Nephron (organoid): ENCODE results near the gene SLC9A3.

Experiments
- H3K27ac Mint-ChIP-seq, 3 experiments: 2 replicates each; pipeline ENCODE4 v1.8.0; 2020; ENCODE audit warnings: mixed read lengths in 3 of 3, mild to moderate bottlenecking in 2 of 3, moderate library complexity in 1 of 3
- H3K27me3 Mint-ChIP-seq: 2 replicates; pipeline ENCODE4 v1.8.0; 2021; ENCODE audit warnings: low read depth, mild to moderate bottlenecking, moderate library complexity, mixed read lengths
- H3K36me3 Mint-ChIP-seq: 2 replicates; pipeline ENCODE4 v1.8.0; 2020; ENCODE audit warnings: low read depth, mixed read lengths
- H3K4me1 Mint-ChIP-seq: 2 replicates; pipeline ENCODE4 v1.8.0; 2020; ENCODE audit warnings: mixed read lengths
- H3K4me3 Mint-ChIP-seq, 3 experiments: 2 replicates each; pipeline ENCODE4 v1.8.0; 2020; ENCODE audit warnings: mild to moderate bottlenecking in 3 of 3, mixed read lengths in 3 of 3, moderate library complexity in 2 of 3
- H3K9me3 Mint-ChIP-seq: 2 replicates; pipeline ENCODE4 v1.8.0; 2020; ENCODE audit warnings: mixed read lengths
- TF ChIP-seq, protein P1 (sequence below), 3 experiments: fragments of 200-600 bp; sonication (generic); IDR thresholded peaks; one replicate each; pipeline ENCODE4 v1.5.0; 2021; ENCODE audit warnings: antibody characterized with exemption in 3 of 3; ENCODE audit not compliant: unreplicated experiment in 3 of 3

The SLC9A3 gene

GRCh38 chr5:515273-515836 lies 8.9 kb downstream of the SLC9A3 start:
- Mint-ChIP-seq H3K27me3 (peaks cover 57% of the 10 kb centered on the region), H3K27ac (no peak overlapping the region), H3K4me3 (no peak overlapping the region), H3K9me3 (peaks cover 3% of the 10 kb centered on the region), H3K4me1 (no peaks in the 10 kb centered on the region), H3K36me3 (no peaks in the 10 kb centered on the region)
- TF ChIP-seq, protein P1, sequence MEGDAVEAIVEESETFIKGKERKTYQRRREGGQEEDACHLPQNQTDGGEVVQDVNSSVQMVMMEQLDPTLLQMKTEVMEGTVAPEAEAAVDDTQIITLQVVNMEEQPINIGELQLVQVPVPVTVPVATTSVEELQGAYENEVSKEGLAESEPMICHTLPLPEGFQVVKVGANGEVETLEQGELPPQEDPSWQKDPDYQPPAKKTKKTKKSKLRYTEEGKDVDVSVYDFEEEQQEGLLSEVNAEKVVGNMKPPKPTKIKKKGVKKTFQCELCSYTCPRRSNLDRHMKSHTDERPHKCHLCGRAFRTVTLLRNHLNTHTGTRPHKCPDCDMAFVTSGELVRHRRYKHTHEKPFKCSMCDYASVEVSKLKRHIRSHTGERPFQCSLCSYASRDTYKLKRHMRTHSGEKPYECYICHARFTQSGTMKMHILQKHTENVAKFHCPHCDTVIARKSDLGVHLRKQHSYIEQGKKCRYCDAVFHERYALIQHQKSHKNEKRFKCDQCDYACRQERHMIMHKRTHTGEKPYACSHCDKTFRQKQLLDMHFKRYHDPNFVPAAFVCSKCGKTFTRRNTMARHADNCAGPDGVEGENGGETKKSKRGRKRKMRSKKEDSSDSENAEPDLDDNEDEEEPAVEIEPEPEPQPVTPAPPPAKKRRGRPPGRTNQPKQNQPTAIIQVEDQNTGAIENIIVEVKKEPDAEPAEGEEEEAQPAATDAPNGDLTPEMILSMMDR (IDR thresholded peaks at IDR 0.05; ENCODE audit: unreplicated experiment in 3 of 3): no peak

DNA sequence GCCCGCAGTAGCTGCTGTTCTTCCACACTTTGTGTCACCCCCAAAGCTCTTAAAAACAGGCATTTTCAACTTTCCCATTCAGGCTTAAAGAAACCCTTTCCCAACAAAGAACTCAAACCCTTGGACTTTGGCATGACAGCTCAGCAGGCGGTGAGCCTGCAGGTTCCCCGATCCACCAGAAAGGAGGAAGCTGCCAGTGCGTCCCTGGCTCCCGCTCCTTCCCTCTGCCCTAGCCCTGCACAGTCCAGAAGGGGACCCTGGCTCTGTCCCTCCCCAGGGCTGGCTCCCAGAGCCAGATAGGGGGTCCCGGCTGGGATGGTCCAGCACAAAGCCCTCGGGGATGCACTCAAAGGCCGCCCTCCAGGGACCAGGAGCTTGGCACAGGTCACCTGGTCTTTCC lies 9.6 kb downstream of the SLC9A3 start:
- Mint-ChIP-seq H3K36me3 (no peaks in the 10 kb centered on the region), H3K27me3 (peaks cover 62% of the 10 kb centered on the region), H3K27ac (peak overlapping the region in 2 of 3 experiments; percentile 50 to 71), H3K4me1 (no peaks in the 10 kb centered on the region), H3K9me3 (peaks cover 3% of the 10 kb centered on the region), H3K4me3 (no peak overlapping the region)
- TF ChIP-seq, protein P1 (IDR thresholded peaks at IDR 0.05; ENCODE audit: unreplicated experiment in 3 of 3): no peak

DNA sequence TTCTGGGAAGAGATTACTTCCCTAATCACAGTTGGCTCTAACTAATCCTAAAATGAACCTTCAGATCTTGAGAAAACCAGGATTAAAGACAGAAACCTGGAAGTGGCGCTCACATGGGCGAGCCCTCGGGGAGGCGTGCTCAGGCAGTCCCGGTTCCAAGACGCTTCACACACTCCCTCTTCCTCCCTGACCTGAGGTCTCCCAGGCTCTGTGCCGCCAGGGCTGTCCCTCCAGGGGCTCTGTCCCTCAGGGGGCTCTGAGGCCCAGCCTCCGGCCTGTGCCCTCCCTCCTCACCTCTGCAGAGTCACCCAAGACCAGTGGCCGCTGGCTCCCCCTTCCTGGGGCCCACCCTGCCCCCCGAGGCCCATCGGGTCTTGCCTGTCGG lies 10.2 kb downstream of the SLC9A3 start:
- Mint-ChIP-seq H3K9me3 (peaks cover 3% of the 10 kb centered on the region), H3K36me3 (no peaks in the 10 kb centered on the region), H3K27me3 (peaks cover 63% of the 10 kb centered on the region), H3K4me3 (no peak overlapping the region), H3K27ac (peak overlapping the region in 1 of 3 experiments; percentile 68), H3K4me1 (no peaks in the 10 kb centered on the region)
- TF ChIP-seq, protein P1 (IDR thresholded peaks at IDR 0.05; ENCODE audit: unreplicated experiment in 3 of 3): no peak

- no peaks in the 10 kb centered on the region for H3K36me3 Mint-ChIP-seq
- peak overlapping the region in 1 of 3 experiments; percentile 68 for H3K27ac Mint-ChIP-seq
- no peaks in the 10 kb centered on the region for H3K4me1 Mint-ChIP-seq
- H3K27me3 Mint-ChIP-seq: peaks cover 64% of the 10 kb centered on the region
- H3K9me3 Mint-ChIP-seq: peaks cover 3% of the 10 kb centered on the region
- H3K4me3 Mint-ChIP-seq: no peak overlapping the region
- TF ChIP-seq, protein P1 (IDR thresholded peaks at IDR 0.05; ENCODE audit: unreplicated experiment in 3 of 3): no peak
Observed at GRCh38 chr5:513216-514100, 10.8 kb downstream of the SLC9A3 start.

DNA sequence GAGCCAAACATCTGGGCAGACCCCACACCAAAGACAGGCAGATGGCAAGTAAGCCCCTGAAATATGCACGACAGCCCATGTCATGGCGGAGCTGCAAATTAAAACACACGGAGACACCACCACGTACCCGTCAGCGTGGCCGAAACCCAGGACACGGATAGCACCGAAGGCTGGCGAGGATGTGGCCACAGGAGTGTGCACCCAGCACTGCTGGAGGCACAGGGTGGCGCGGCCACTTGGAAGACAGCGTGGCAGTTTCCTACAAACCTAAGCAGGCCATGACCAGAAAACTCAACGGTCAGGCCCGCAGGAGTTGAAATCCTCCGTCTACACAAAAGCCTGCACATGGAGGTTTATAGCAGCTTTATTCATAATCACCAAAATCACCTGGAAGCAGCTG lies 12.8 kb downstream of the SLC9A3 start:
- Mint-ChIP-seq H3K36me3 (no peaks in the 10 kb centered on the region), H3K27me3 (peaks cover 51% of the 10 kb centered on the region), H3K4me3 (no peak overlapping the region), H3K27ac (no peak overlapping the region), H3K4me1 (no peaks in the 10 kb centered on the region), H3K9me3 (no peaks in the 10 kb centered on the region)
- TF ChIP-seq, protein P1 (IDR thresholded peaks at IDR 0.05; ENCODE audit: unreplicated experiment in 3 of 3): no peak
